ENCODE data around the gene SPATA7.

DNA sequence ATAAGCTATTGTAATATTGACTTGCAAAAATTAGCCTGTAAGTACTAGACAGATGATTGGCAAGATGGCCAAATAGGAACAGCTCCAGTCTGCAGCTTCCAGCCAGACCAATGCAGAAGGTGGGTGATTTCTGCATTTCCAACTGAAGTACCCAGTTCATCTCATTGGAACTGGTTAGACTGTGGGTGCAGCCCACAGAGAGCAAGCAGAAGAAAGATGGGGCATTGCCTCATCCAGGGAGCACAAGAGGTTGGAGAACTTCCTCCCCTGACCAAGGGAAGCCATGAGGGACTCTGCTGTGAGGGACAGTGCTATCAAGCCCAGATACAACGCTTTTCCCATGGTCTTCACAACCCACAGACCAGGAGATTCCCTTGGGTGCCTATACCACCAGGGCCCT lies 16.0 kb upstream of the SPATA7 start:
- TF ChIP-seq EZH2 (IDR thresholded peaks at IDR 0.05) (no peak), POLR2AphosphoS5 (IDR thresholded peaks at IDR 0.05; ENCODE audit: borderline replicate concordance, low read depth, low read length) (no peak)
